KMS-11 (cell line): ENCODE results near the gene DAO.

Experiments used
- H2AFZ ChIP-seq: fragments of 200-600 bp; sonication (generic); 2 replicates; pipeline ENCODE4 v1.6.1; 2016; ENCODE audit warnings: antibody characterized with exemption, mixed run types, low read depth
- H3K27ac ChIP-seq: fragments of 200-600 bp; sonication (generic); 2 replicates; pipeline ENCODE4 v1.6.1; 2016; ENCODE audit warnings: mild to moderate bottlenecking, mixed run types
- H3K27me3 ChIP-seq: fragments of 200-600 bp; sonication (generic); 2 replicates; pipeline ENCODE4 v1.6.1; 2017; ENCODE audit warnings: mild to moderate bottlenecking, low read depth, mixed run types, moderate library complexity; ENCODE audit not compliant: insufficient read depth
- H3K36me3 ChIP-seq: fragments of 200-600 bp; sonication (generic); 2 replicates; pipeline ENCODE4 v1.6.1; 2017; ENCODE audit warnings: mild to moderate bottlenecking, mixed run types; ENCODE audit not compliant: insufficient read depth
- H3K4me1 ChIP-seq: fragments of 200-600 bp; sonication (generic); 2 replicates; pipeline ENCODE4 v1.6.1; 2016; ENCODE audit warnings: mild to moderate bottlenecking, low read depth, mixed run types; ENCODE audit not compliant: poor library complexity, severe bottlenecking
- H3K4me2 ChIP-seq: fragments of 200-600 bp; sonication (generic); 2 replicates; pipeline ENCODE4 v1.7.0; 2016; ENCODE audit warnings: mild to moderate bottlenecking, mixed run types
- H3K4me3 ChIP-seq: fragments of 200-600 bp; sonication (generic); IDR thresholded peaks from 2 replicates; pipeline ENCODE4 v1.6.1; 2017; ENCODE audit warnings: low read depth, low read length, mixed read lengths; ENCODE audit not compliant: insufficient read depth
- H3K79me2 ChIP-seq: fragments of 200-600 bp; sonication (generic); 2 replicates; pipeline ENCODE4 v1.6.1; 2016; ENCODE audit warnings: low read depth, mixed run types; ENCODE audit not compliant: insufficient read depth
- H3K9ac ChIP-seq: fragments of 200-600 bp; sonication (generic); 2 replicates; pipeline ENCODE4 v1.6.1; 2016; ENCODE audit warnings: mild to moderate bottlenecking, mixed run types
- H4K20me1 ChIP-seq: fragments of 200-600 bp; sonication (generic); 2 replicates; pipeline ENCODE4 v1.6.1; 2016; ENCODE audit warnings: mild to moderate bottlenecking, mixed run types; ENCODE audit not compliant: insufficient read depth
- CTCF ChIP-seq: fragments of 200-600 bp; sonication (generic); conservative IDR thresholded peaks from 2 replicates; pipeline ENCODE4 v1.6.1; 2017; ENCODE audit warnings: low read depth, mild to moderate bottlenecking, antibody characterized with exemption, low read length, moderate library complexity, mixed read lengths

DAO gene

DNA sequence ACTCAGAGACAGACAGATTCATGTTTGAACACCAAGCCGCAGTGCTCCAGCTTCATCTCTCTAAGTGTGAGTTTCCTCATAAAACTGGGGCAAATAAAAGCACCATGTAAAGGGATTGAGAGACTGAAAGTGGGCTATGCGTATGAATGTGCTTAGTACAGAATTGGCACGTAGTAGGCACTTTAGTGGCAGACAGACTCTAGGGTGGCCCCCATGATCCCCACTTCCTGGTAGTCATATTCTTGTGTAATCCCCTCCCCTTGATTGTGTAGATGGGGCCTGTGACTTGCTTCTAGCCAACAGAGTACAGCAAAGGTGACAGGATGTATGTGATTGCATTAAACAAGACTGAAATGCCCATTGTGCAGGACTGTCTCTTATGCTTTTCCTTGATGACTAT lies 43.0 kb downstream of the DAO start:
- no peak overlapping the region for H3K27ac ChIP-seq
- TF ChIP-seq CTCF = no peak
- H3K36me3 ChIP-seq = no peaks in the 10 kb centered on the region
- no peak overlapping the region for H3K4me2 ChIP-seq
- H4K20me1 ChIP-seq = no peaks in the 10 kb centered on the region
- H3K27me3 ChIP-seq = no peaks in the 10 kb centered on the region
- H3K79me2 ChIP-seq = no peaks in the 10 kb centered on the region
- H3K4me3 ChIP-seq = no peak overlapping the region
- no peaks in the 10 kb centered on the region for H3K4me1 ChIP-seq
- no peak overlapping the region for H3K9ac ChIP-seq
- H2AFZ ChIP-seq = no peak overlapping the region

DNA sequence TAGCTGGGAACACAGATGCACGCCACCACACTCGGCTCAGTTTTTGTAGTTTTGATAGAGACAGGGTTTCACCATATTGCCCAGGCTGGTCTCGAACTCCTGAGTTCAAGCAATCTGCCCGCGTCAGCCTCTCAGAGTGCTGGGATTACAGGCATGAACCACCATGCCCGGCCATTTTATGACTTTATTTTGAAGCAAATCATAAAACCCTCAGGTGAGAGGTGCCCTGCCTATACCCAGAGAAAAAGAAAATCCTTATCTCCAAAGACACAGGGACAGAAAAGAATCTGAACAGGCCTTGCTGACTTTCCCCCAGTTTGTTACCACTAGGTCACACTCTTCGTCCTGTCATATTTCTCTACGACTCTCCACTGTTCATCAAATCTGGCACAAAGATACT lies 48.8 kb downstream of the DAO start:
- Histone ChIP-seq H4K20me1 (no peaks in the 10 kb centered on the region), H2AFZ (no peak overlapping the region), H3K4me2 (no peak overlapping the region), H3K79me2 (no peaks in the 10 kb centered on the region), H3K27me3 (no peaks in the 10 kb centered on the region), H3K4me3 (no peak overlapping the region), H3K27ac (no peak overlapping the region), H3K36me3 (no peaks in the 10 kb centered on the region), H3K4me1 (no peaks in the 10 kb centered on the region), H3K9ac (no peak overlapping the region)
- TF ChIP-seq CTCF = no peak

DNA sequence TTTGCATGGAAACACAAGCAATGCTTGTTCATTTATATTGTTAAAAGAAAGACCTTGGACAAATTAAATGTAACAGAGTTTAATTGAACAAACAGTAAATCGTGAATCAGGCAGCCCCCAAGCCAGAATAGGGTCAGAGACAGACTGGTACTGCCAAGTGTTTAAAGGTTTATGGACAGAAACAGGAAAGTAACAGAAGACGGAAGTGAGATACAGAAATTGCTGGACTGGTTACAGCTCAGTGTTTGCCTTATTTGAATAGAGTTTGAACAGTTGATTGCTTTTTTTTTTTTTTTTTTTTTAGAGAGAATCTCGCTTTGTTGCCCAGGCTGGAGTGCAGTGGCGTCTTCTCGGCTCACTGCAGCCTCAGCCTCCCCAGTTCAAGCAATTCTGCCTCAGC lies 50.3 kb downstream of the DAO start:
- TF ChIP-seq CTCF = no peak
- Histone ChIP-seq H3K4me3 (no peak overlapping the region), H2AFZ (no peak overlapping the region), H3K27me3 (no peaks in the 10 kb centered on the region), H3K36me3 (no peaks in the 10 kb centered on the region), H3K4me2 (no peak overlapping the region), H3K9ac (no peak overlapping the region), H3K79me2 (no peaks in the 10 kb centered on the region), H3K27ac (no peak overlapping the region), H4K20me1 (no peaks in the 10 kb centered on the region), H3K4me1 (no peaks in the 10 kb centered on the region)

- Histone ChIP-seq H3K4me1 (no peaks in the 10 kb centered on the region), H3K36me3 (no peaks in the 10 kb centered on the region), H4K20me1 (no peaks in the 10 kb centered on the region), H3K27me3 (no peaks in the 10 kb centered on the region), H3K79me2 (no peaks in the 10 kb centered on the region), H3K4me2 (no peak overlapping the region), H3K4me3 (no peak overlapping the region), H3K9ac (no peak overlapping the region), H3K27ac (no peak overlapping the region), H2AFZ (no peak overlapping the region)
- no peak for TF ChIP-seq CTCF
These were observed 50.9 kb downstream of the DAO start for GRCh38 chr12:108930756-108931155.

DNA sequence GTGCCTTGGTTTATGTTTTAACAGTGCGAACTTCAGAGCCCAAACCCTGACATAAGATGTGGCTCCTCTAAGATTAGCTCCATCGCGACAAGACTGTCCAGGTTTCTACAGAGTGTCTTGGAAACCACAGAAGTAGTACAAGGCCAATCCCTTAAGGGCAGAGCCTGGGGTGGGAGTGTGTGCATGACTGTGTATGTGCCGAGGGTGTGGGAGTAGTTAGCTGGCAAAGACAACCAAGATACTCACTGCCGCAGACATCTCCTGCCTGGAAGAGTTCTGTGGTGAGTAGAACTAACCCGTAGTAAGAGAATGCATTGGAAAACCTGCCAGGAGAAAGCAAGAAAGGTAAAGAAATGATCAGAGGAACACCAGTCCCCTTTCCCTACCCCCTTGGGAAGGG lies 54.1 kb downstream of the DAO start:
- Histone ChIP-seq H3K36me3 (no peaks in the 10 kb centered on the region), H3K27me3 (no peaks in the 10 kb centered on the region), H2AFZ (no peak overlapping the region), H4K20me1 (no peaks in the 10 kb centered on the region), H3K4me1 (no peaks in the 10 kb centered on the region), H3K4me3 (no peak overlapping the region), H3K79me2 (no peaks in the 10 kb centered on the region), H3K9ac (no peak overlapping the region), H3K4me2 (no peak overlapping the region), H3K27ac (no peak overlapping the region)
- no peak for TF ChIP-seq CTCF
